Measurements from ENCODE around the gene ZBTB42. TPM values are rescaled to one million over a fixed set of nuclear protein-coding genes. Genes with fewer than 3 reads are reported as not detected.
"Not testable (repeated sequence)": the region's sequence is repeated elsewhere in the genome, so short reads cannot be mapped to it uniquely, and the experiment has no call there.

The ZBTB42 gene
- total RNA-seq, 1 donor from 2014 or later = 7.8 TPM

DNA sequence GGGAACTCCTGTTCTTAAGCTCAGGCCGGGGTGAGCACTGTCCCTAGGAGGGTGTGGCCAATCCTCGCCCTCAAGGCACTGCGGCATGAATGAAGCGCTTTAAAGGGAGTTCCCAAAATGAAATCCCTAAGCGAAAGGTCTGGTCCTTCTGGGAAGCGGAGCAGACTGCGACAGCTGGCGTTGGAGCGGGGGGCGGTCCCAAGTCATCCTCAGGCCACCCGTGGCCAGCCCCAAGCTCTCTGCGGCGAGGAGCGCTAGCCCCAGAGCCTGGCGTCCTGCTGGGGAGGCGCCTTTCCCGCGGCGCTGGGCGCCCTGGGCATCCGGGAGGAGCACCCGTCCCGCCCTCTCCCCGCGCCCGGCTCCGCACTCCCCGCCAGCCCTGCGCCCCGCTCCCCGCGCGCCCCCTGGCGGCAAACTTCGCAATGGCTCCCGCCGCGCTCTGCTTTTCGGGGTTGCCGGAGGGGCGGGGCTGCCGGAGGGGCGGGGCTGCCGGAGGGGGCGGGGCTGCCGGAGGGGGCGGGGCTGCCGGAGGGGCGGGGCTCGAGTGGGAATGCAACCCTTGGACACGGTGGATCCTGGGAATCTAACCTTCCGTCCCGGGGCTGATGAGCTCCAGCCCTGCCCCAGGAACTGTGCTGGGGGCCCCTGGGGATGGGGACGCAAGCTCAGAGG, 25.4 kb downstream of the ZBTB42 start:
- H3K4me3 ChIP-seq (ENCODE audit: low read depth, low read length) = peak overlapping the region; percentile 68
- TF ChIP-seq, protein P1, sequence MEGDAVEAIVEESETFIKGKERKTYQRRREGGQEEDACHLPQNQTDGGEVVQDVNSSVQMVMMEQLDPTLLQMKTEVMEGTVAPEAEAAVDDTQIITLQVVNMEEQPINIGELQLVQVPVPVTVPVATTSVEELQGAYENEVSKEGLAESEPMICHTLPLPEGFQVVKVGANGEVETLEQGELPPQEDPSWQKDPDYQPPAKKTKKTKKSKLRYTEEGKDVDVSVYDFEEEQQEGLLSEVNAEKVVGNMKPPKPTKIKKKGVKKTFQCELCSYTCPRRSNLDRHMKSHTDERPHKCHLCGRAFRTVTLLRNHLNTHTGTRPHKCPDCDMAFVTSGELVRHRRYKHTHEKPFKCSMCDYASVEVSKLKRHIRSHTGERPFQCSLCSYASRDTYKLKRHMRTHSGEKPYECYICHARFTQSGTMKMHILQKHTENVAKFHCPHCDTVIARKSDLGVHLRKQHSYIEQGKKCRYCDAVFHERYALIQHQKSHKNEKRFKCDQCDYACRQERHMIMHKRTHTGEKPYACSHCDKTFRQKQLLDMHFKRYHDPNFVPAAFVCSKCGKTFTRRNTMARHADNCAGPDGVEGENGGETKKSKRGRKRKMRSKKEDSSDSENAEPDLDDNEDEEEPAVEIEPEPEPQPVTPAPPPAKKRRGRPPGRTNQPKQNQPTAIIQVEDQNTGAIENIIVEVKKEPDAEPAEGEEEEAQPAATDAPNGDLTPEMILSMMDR (conservative IDR thresholded peaks at IDR 0.05; ENCODE audit: low read depth, low read length) = peak; percentile 59
- DNase-seq (ENCODE audit: low read depth) = no peak

DNA sequence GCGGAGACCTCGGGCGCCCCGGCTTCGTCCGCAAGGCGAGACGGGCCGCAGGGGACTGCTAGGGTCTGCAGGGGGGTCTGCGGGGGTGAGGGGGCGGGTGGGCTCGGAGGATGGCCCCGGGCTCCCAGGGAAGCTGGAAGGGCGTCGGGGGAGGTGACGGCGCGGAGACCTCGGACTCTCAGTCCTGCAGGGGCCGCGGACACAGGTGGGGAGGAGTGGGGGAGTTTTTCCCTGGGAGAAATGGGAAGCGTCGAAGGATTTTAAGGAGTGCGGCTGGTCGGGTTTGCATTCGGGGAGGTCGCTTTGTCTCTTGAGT, 25.9 kb downstream of the ZBTB42 start:
- DNase-seq (ENCODE audit: low read depth) = no peak
- TF ChIP-seq, protein P1 (conservative IDR thresholded peaks at IDR 0.05; ENCODE audit: low read depth, low read length) = no peak
- H3K4me3 ChIP-seq (ENCODE audit: low read depth, low read length) = peak overlapping the region; percentile 61

DNA sequence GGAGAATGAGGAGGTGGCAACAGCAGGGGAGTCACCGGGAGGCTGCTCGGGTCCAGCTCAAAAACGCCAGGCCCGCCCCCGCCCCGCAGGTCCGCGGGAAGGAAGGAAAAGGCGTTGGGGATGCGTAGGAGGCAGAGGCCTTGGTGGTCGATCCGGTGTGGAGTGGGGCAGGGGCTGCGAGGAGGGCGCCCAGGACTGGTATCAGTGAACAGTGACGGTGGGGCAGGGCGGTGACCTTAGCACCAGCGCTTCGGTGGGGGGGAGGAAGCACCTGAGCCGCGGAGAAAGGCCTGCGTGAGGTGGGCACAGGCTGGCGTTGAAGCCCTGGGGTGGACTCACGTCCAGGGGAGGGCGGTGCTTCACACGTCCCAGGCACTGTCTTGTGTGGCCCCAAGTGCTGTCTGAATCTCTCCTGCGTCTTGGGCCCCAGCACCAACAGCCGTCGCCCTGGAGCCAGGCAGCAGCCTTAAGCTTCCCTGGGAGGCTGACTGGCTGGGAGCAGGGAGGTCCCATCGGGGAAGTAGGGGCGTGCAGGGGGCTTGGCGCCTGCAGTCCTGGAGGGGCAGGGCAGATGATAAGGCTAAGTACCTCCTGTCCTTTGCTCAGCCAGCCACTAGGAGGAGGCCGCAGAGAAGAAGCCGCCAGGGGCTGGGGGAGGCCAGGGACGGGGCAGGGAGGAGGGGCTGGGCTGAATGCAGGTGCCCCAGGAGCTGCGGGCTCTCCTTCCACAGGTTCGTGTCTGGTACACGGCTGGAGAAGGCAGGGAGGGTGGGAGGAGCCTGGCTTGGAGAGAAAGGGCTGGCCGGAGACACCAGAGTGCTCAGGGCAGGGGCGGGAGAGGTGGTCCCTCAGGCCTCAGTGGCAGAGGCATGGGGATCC, 26.5 kb downstream of the ZBTB42 start:
- TF ChIP-seq, protein P1 (conservative IDR thresholded peaks at IDR 0.05; ENCODE audit: low read depth, low read length) = peak; percentile 57
- DNase-seq (ENCODE audit: low read depth) = no peak
- peak overlapping the region; percentile 61 for H3K4me3 ChIP-seq (ENCODE audit: low read depth, low read length)

DNA sequence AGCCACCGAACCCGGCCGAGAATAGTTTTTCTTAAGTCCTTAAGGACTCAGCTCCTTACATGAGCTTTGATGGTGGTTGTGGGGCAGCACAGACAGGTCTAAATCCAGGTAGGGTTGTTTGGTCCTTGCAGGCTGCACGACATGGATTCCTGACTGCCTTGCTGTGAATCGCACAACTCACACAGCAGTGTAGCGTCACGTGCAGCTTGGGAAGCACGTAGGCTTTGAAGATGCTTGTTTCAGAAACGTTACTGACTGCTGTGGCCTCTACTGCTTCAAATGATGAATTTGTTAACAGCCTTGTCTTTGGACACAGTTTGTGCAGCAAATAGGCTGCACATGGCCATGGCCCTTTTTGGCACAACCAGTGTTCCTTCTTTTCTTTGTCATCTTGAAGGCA, 29.9 kb downstream of the ZBTB42 start:
- no peak for DNase-seq (ENCODE audit: low read depth)
- H3K4me3 ChIP-seq (ENCODE audit: low read depth, low read length) = no peak overlapping the region
- TF ChIP-seq, protein P1 (conservative IDR thresholded peaks at IDR 0.05; ENCODE audit: low read depth, low read length) = no peak

DNA sequence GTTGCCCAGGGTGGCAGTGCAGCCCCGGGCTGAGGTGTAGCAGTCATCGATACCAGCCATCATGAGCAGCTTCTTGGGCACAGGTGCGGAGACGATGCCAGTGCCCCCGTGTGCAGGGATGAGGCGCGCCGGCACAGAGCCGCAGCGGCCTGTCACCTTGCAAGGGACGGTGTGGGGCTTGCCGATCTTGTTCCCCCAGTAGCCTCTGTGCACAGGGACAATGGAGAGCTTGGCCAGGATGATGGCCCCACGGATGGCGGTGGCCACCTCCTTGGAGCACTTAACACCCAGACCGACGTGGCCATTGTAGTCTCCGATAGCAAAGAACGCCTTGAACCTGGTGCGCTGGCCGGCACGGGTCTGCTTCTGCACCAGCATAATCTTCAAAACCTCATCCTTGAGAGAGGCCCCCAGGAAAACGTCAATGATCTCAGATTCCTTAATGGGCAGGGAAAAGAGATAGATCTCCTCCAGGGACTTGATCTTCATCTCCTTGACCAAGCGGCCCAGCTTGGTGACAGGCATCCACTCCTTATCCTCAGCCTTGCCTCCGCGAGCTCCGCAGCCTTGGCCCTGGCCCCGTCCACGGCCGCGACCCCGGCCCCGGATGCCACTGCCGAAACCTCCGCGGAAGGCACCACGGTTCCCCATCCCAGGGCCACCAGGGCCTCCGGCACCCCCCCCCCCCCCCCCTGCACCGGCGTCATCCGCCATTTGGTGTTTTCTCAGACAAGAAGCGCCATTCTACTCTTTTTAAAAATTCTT, 35.5 kb downstream of the ZBTB42 start:
- not testable (repeated sequence) for H3K4me3 ChIP-seq (ENCODE audit: low read depth, low read length); DNase-seq (ENCODE audit: low read depth)

DNA sequence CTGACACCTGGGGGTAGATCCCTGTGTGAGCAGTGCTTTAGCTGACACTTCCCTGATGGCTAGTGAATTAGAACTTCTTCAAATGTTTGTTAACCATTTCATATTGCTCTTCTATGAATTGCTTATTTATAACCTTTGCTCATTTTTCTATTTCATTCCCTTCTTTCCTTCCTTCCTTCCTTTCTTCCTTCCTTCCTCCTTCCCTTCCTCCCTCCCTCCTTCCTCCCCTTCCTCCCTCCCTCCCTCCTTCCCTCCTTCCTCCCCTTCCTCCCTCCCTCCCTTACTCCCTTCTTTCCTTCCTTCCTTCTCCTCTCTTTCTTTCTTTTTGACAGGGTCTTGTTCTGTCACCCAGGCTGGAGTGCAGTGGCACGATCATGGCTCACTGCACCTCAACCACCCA, 40.8 kb downstream of the ZBTB42 start:
- no peak overlapping the region for H3K4me3 ChIP-seq (ENCODE audit: low read depth, low read length)
- TF ChIP-seq, protein P1 (conservative IDR thresholded peaks at IDR 0.05; ENCODE audit: low read depth, low read length) = no peak
- no peak for DNase-seq (ENCODE audit: low read depth)

DNA sequence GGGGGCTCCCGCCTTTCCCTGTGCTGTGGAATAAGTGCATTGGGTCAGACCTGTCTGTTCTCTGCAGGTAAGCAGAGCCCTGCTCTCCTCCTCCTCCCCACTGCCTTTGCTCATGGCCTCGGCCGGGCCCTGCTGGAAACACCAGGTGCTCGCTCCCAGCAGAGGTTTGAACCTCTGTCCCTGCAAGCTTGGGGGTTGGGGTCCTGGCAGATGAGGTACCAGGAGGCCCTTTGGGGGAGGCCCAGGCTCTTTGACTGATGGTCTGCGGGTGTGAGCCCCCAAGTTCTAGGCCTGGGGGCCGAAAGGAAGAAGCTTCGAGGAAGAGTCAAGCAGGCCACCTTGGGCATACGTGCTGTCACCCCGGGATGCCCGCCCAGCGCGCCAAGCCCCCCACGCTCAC, 42.1 kb downstream of the ZBTB42 start:
- no peak overlapping the region for H3K4me3 ChIP-seq (ENCODE audit: low read depth, low read length)
- no peak for DNase-seq (ENCODE audit: low read depth)
- TF ChIP-seq, protein P1 (conservative IDR thresholded peaks at IDR 0.05; ENCODE audit: low read depth, low read length) = no peak
